ENCODE measurements around the gene GNB5. TPM values are rescaled to one million over a fixed set of nuclear protein-coding genes. Genes with fewer than 3 reads are reported as not detected.

Gene GNB5
- total RNA-seq, 3 donors from 2014 or later: 5.5 to 23.0 (median 6.3) TPM

- no peak for TF ChIP-seq CTCF (IDR thresholded peaks at IDR 0.05)
- Histone ChIP-seq H3K36me3 (ENCODE audit: low read depth) (no peaks in the 10 kb centered on the region), H3K9me3 (no peaks in the 10 kb centered on the region), H3K4me1 (ENCODE audit: low read depth) (no peaks in the 10 kb centered on the region), H3K4me3 (no peak overlapping the region)
- no peak for ATAC-seq
- intact Hi-C loops (cut with DNase I, micrococcal nuclease): no loop called here
- DNase-seq: no peak
Measured at GRCh38 chr15:52199271-52199670, 8.1 kb upstream of the GNB5 start.

GRCh38 chr15:52196891-52197290 is 5.7 kb upstream of the GNB5 start:
- H3K9me3 ChIP-seq: no peaks in the 10 kb centered on the region
- DNase-seq (no peak), ATAC-seq (no peak)
- H3K4me1 ChIP-seq (ENCODE audit: low read depth): no peaks in the 10 kb centered on the region
- no peaks in the 10 kb centered on the region for H3K36me3 ChIP-seq (ENCODE audit: low read depth)
- intact Hi-C loops (cut with DNase I, micrococcal nuclease): no loop called here
- TF ChIP-seq CTCF (IDR thresholded peaks at IDR 0.05): no peak
- no peak overlapping the region for H3K4me3 ChIP-seq

GRCh38 chr15:52193791-52194190 is 2.6 kb upstream of the GNB5 start:
- no peaks in the 10 kb centered on the region for H3K9me3 ChIP-seq
- no peaks in the 10 kb centered on the region for H3K36me3 ChIP-seq (ENCODE audit: low read depth)
- no peak for DNase-seq
- TF ChIP-seq CTCF (IDR thresholded peaks at IDR 0.05): no peak
- ATAC-seq: no peak
- H3K4me1 ChIP-seq (ENCODE audit: low read depth): no peaks in the 10 kb centered on the region
- intact Hi-C loops (cut with DNase I, micrococcal nuclease): no loop called here
- H3K4me3 ChIP-seq: no peak overlapping the region

- ATAC-seq: no peak
Measured at GRCh38 chr15:52193321-52193720, 2.1 kb upstream of the GNB5 start.

GRCh38 chr15:52186651-52187486 is 4.3 kb downstream of the GNB5 start:
- H3K4me1 ChIP-seq (ENCODE audit: low read depth): no peaks in the 10 kb centered on the region
- H3K36me3 ChIP-seq (ENCODE audit: low read depth): no peaks in the 10 kb centered on the region
- H3K9me3 ChIP-seq: no peaks in the 10 kb centered on the region
- no peak overlapping the region for H3K4me3 ChIP-seq
- peak; percentile 27 for ATAC-seq
- DNase-seq: no peak
- intact Hi-C loops (cut with DNase I, micrococcal nuclease): no loop called here
- no peak for TF ChIP-seq CTCF (IDR thresholded peaks at IDR 0.05)

More at GRCh38 chr15:52193321-52193720, 2.1 kb upstream of the GNB5 start:
- intact Hi-C loops (cut with DNase I, micrococcal nuclease): no loop called here
- no peaks in the 10 kb centered on the region for H3K4me1 ChIP-seq (ENCODE audit: low read depth)
- no peak overlapping the region for H3K4me3 ChIP-seq
- no peak for TF ChIP-seq CTCF (IDR thresholded peaks at IDR 0.05)
- H3K36me3 ChIP-seq (ENCODE audit: low read depth): no peaks in the 10 kb centered on the region
- no peaks in the 10 kb centered on the region for H3K9me3 ChIP-seq
- DNase-seq: no peak

Measured in mucosa of descending colon (tissue), 3 donors.